ENCODE data around the gene VWA5B1.
"Not testable (repeated sequence)": the region's sequence is repeated elsewhere in the genome, so short reads cannot be mapped to it uniquely, and the experiment has no call there.

Gene VWA5B1

GRCh38 chr1:20284625-20285024 is 6.0 kb upstream of the VWA5B1 start:
- Histone ChIP-seq H2AFZ (ENCODE audit: low read depth, low read length) (no peak overlapping the region), H4K20me1 (ENCODE audit: insufficient read depth, low read length) (no peaks in the 10 kb centered on the region), H3K9me3 (ENCODE audit: insufficient read depth, low read length) (no peaks in the 10 kb centered on the region), H3K4me1 (ENCODE audit: low read length) (peaks cover 5% of the 10 kb centered on the region), H3K79me2 (ENCODE audit: low read length) (no peaks in the 10 kb centered on the region), H3K9ac (ENCODE audit: low read length) (no peak overlapping the region), H3K27ac (ENCODE audit: low read length) (no peak overlapping the region), H3K4me3 (ENCODE audit: low read length) (no peak overlapping the region), H3K36me3 (replicated peaks; ENCODE audit: low read depth, low read length) (no peaks in the 10 kb centered on the region), H3K4me2 (ENCODE audit: low read length) (no peak overlapping the region), H3K27me3 (ENCODE audit: low read depth, low read length) (peaks cover 18% of the 10 kb centered on the region; the same call in 1 of the 2 replicates)
- TF ChIP-seq CTCF (IDR thresholded peaks at IDR 0.05; ENCODE audit: low read depth, low read length) (no peak), EZH2phosphoT487 (IDR thresholded peaks at IDR 0.05; ENCODE audit: low read depth) (no peak)

- Histone ChIP-seq H3K79me2 (ENCODE audit: low read length) (no peaks in the 10 kb centered on the region), H3K36me3 (replicated peaks; ENCODE audit: low read depth, low read length) (no peaks in the 10 kb centered on the region), H3K4me1 (ENCODE audit: low read length) (no peaks in the 10 kb centered on the region), H3K27ac (ENCODE audit: low read length) (no peak overlapping the region), H2AFZ (ENCODE audit: low read depth, low read length) (no peak overlapping the region), H3K4me2 (ENCODE audit: low read length) (no peak overlapping the region), H3K9ac (ENCODE audit: low read length) (no peak overlapping the region), H3K27me3 (ENCODE audit: low read depth, low read length) (peaks cover 24% of the 10 kb centered on the region), H4K20me1 (ENCODE audit: insufficient read depth, low read length) (no peaks in the 10 kb centered on the region), H3K9me3 (ENCODE audit: insufficient read depth, low read length) (no peaks in the 10 kb centered on the region), H3K4me3 (ENCODE audit: low read length) (no peak overlapping the region)
- TF ChIP-seq EZH2phosphoT487 (IDR thresholded peaks at IDR 0.05; ENCODE audit: low read depth), result no peak
- no peak for TF ChIP-seq CTCF (IDR thresholded peaks at IDR 0.05; ENCODE audit: low read depth, low read length)
Observed at GRCh38 chr1:20285510-20285909, 5.2 kb upstream of the VWA5B1 start.

- H3K4me2 ChIP-seq (ENCODE audit: low read length); H3K79me2 ChIP-seq (ENCODE audit: low read length); H3K4me3 ChIP-seq (ENCODE audit: low read length); H3K9ac ChIP-seq (ENCODE audit: low read length); H3K36me3 ChIP-seq (replicated peaks; ENCODE audit: low read depth, low read length); H2AFZ ChIP-seq (ENCODE audit: low read depth, low read length); H3K27ac ChIP-seq (ENCODE audit: low read length); H3K9me3 ChIP-seq (ENCODE audit: insufficient read depth, low read length); H3K4me1 ChIP-seq (ENCODE audit: low read length); H4K20me1 ChIP-seq (ENCODE audit: insufficient read depth, low read length): not testable (repeated sequence)
- peaks cover 20% of the 10 kb centered on the region for H3K27me3 ChIP-seq (ENCODE audit: low read depth, low read length)
Observed at GRCh38 chr1:20287696-20288095, 3.0 kb upstream of the VWA5B1 start.

GRCh38 chr1:20291645-20292084 is 990 bp downstream of the VWA5B1 start:
- Histone ChIP-seq H2AFZ (ENCODE audit: low read depth, low read length) (no peak overlapping the region), H4K20me1 (ENCODE audit: insufficient read depth, low read length) (no peaks in the 10 kb centered on the region), H3K9ac (ENCODE audit: low read length) (no peak overlapping the region), H3K27me3 (ENCODE audit: low read depth, low read length) (peaks cover 20% of the 10 kb centered on the region), H3K27ac (ENCODE audit: low read length) (no peak overlapping the region), H3K79me2 (ENCODE audit: low read length) (no peaks in the 10 kb centered on the region), H3K4me3 (ENCODE audit: low read length) (no peak overlapping the region), H3K36me3 (replicated peaks; ENCODE audit: low read depth, low read length) (no peaks in the 10 kb centered on the region), H3K4me2 (ENCODE audit: low read length) (no peak overlapping the region), H3K4me1 (ENCODE audit: low read length) (no peaks in the 10 kb centered on the region), H3K9me3 (ENCODE audit: insufficient read depth, low read length) (no peaks in the 10 kb centered on the region)
- TF ChIP-seq CTCF (IDR thresholded peaks at IDR 0.05; ENCODE audit: low read depth, low read length), result no peak

- H3K27ac ChIP-seq (ENCODE audit: low read length), result no peak overlapping the region
- no peaks in the 10 kb centered on the region for H3K9me3 ChIP-seq (ENCODE audit: insufficient read depth, low read length)
- peaks cover 11% of the 10 kb centered on the region; the same call in 1 of the 2 replicates for H3K27me3 ChIP-seq (ENCODE audit: low read depth, low read length)
- no peak overlapping the region for H3K9ac ChIP-seq (ENCODE audit: low read length)
- no peak overlapping the region for H3K4me3 ChIP-seq (ENCODE audit: low read length)
- H3K79me2 ChIP-seq (ENCODE audit: low read length), result no peaks in the 10 kb centered on the region
- no peaks in the 10 kb centered on the region for H4K20me1 ChIP-seq (ENCODE audit: insufficient read depth, low read length)
- no peak overlapping the region for H3K4me2 ChIP-seq (ENCODE audit: low read length)
- no peak overlapping the region for H2AFZ ChIP-seq (ENCODE audit: low read depth, low read length)
- no peaks in the 10 kb centered on the region for H3K4me1 ChIP-seq (ENCODE audit: low read length)
- H3K36me3 ChIP-seq (replicated peaks; ENCODE audit: low read depth, low read length), result no peaks in the 10 kb centered on the region
- TF ChIP-seq EZH2phosphoT487 (IDR thresholded peaks at IDR 0.05; ENCODE audit: low read depth) (no peak), CTCF (IDR thresholded peaks at IDR 0.05; ENCODE audit: low read depth, low read length) (no peak)
Observed at GRCh38 chr1:20298626-20299025, 8.0 kb downstream of the VWA5B1 start.
